Measurements from ENCODE around the gene TBC1D32.
"Not testable (repeated sequence)": the region's sequence is repeated elsewhere in the genome, so short reads cannot be mapped to it uniquely, and the experiment has no call there.

Gene TBC1D32

GRCh38 chr6:121048593-121048992 is 285.7 kb downstream of the TBC1D32 start:
- not testable (repeated sequence) for H3K9me3 Mint-ChIP-seq, H3K27me3 Mint-ChIP-seq, H3K4me1 Mint-ChIP-seq, H3K4me3 Mint-ChIP-seq, H3K36me3 Mint-ChIP-seq, H3K27ac Mint-ChIP-seq, ATAC-seq

GRCh38 chr6:121044905-121045304 is 289.4 kb downstream of the TBC1D32 start:
- H3K4me3 Mint-ChIP-seq, ATAC-seq, H3K4me1 Mint-ChIP-seq, H3K9me3 Mint-ChIP-seq, H3K27me3 Mint-ChIP-seq, H3K36me3 Mint-ChIP-seq, H3K27ac Mint-ChIP-seq: not testable (repeated sequence)

GRCh38 chr6:121043706-121044105 is 290.6 kb downstream of the TBC1D32 start:
- not testable (repeated sequence) for H3K36me3 Mint-ChIP-seq, H3K4me3 Mint-ChIP-seq, H3K27ac Mint-ChIP-seq, H3K4me1 Mint-ChIP-seq, H3K27me3 Mint-ChIP-seq, ATAC-seq, H3K9me3 Mint-ChIP-seq

GRCh38 chr6:121043211-121043610 is 291.1 kb downstream of the TBC1D32 start:
- not testable (repeated sequence) for H3K4me3 Mint-ChIP-seq, H3K27me3 Mint-ChIP-seq, H3K9me3 Mint-ChIP-seq, H3K27ac Mint-ChIP-seq, H3K4me1 Mint-ChIP-seq, H3K36me3 Mint-ChIP-seq, ATAC-seq

- peaks cover 4% of the 10 kb centered on the region for H3K9me3 Mint-ChIP-seq
- H3K36me3 Mint-ChIP-seq = no peaks in the 10 kb centered on the region
- no peak overlapping the region for H3K4me3 Mint-ChIP-seq
- H3K27me3 Mint-ChIP-seq = no peaks in the 10 kb centered on the region
- no peaks in the 10 kb centered on the region for H3K4me1 Mint-ChIP-seq
- no peak overlapping the region for H3K27ac Mint-ChIP-seq
- ATAC-seq = no peak
Measured at GRCh38 chr6:121042766-121043165, 291.5 kb downstream of the TBC1D32 start.

GRCh38 chr6:121040831-121041230 is 293.4 kb downstream of the TBC1D32 start:
- no peak overlapping the region for H3K27ac Mint-ChIP-seq
- peaks cover 4% of the 10 kb centered on the region for H3K9me3 Mint-ChIP-seq
- H3K27me3 Mint-ChIP-seq = no peaks in the 10 kb centered on the region
- H3K4me1 Mint-ChIP-seq = no peaks in the 10 kb centered on the region
- no peaks in the 10 kb centered on the region for H3K36me3 Mint-ChIP-seq
- H3K4me3 Mint-ChIP-seq = no peak overlapping the region
- ATAC-seq = no peak

- no peak for ATAC-seq
- Mint-ChIP-seq H3K4me1 (no peaks in the 10 kb centered on the region), H3K27me3 (no peaks in the 10 kb centered on the region), H3K36me3 (no peaks in the 10 kb centered on the region), H3K27ac (no peak overlapping the region), H3K9me3 (no peaks in the 10 kb centered on the region), H3K4me3 (no peak overlapping the region)
Measured at GRCh38 chr6:121033091-121033490, 301.2 kb downstream of the TBC1D32 start.

GRCh38 chr6:121032268-121033006 is 301.8 kb downstream of the TBC1D32 start:
- H3K36me3 Mint-ChIP-seq = no peaks in the 10 kb centered on the region
- H3K27me3 Mint-ChIP-seq = no peaks in the 10 kb centered on the region
- no peak overlapping the region for H3K27ac Mint-ChIP-seq
- ATAC-seq = no peak
- H3K4me1 Mint-ChIP-seq = no peaks in the 10 kb centered on the region
- H3K4me3 Mint-ChIP-seq = no peak overlapping the region
- H3K9me3 Mint-ChIP-seq = no peaks in the 10 kb centered on the region

Measured in stimulated activated memory B cell treated with anti-CD40 and anti-IgM and Interleukin-4, amounts not matched to agents 10 μg/mL and 1 μg/mL and 100 μg/mL, for 72 hours (primary cell).